Measurements from ENCODE around the gene MED12. TPM values are rescaled to one million over a fixed set of nuclear protein-coding genes. Genes with fewer than 3 reads are reported as not detected.

Gene MED12
- total and polyA plus RNA-seq, 2 experiments from 2014 or later: 7.1 to 40.6 TPM

DNA sequence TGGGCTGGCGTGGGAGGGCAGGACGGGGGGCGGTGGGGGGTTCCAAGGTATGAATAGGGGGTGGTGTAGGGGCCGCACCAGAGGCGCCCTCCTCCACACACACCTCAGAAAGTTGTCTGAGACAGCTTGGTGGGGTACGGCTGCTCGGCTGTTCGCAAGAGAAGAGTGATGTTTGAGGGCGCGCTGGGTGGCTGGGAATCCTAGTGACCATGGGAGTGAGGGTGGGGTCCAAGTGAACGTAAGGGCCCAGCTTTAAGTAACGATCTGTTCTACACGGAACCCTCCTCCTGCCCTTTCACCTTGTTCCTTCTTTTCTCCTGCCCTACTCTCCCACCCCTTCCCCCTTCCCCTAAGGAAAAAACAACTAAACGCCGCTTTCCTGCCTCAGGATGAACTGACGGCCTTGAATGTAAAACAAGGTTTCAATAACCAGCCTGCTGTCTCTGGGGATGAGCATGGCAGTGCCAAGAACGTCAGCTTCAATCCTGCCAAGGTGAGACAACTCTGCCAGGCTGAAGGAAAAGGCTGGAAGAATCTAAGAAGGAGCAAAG lies 664 bp downstream of the MED12 start:
- Mint-ChIP-seq H3K36me3 (ENCODE audit: low read depth) (peaks cover 43% of the 10 kb centered on the region), H3K9me3 (no peaks in the 10 kb centered on the region), H3K27ac (no peak overlapping the region), H3K4me1 (no peaks in the 10 kb centered on the region; the same call in 2 of the 3 replicates), H3K4me3 (peak overlapping the region; percentile 78), H3K27me3 (ENCODE audit: insufficient read depth, low read depth, poor library complexity) (no peaks in the 10 kb centered on the region)
- Histone ChIP-seq H3K27ac (ENCODE audit: low read depth) (no peak overlapping the region), H3K36me3 (ENCODE audit: insufficient read depth) (no peaks in the 10 kb centered on the region), H3K4me1 (ENCODE audit: insufficient read depth) (0 out of 2 replicates have a peak, but pooled peaks cover 5% of the 10 kb centered on the region), H4K20me1 (replicated peaks; ENCODE audit: insufficient read depth) (0 out of 2 replicates have a peak, but pooled peaks cover 4% of the 10 kb centered on the region), H3K9me2 (ENCODE audit: insufficient read depth) (no peaks in the 10 kb centered on the region), H3F3A (replicated peaks; ENCODE audit: low read depth) (peaks cover 5% of the 10 kb centered on the region; the same call in 1 of the 2 replicates), H3K4me3 (peak overlapping the region; percentile 70), H3K79me2 (replicated peaks; ENCODE audit: insufficient read depth) (no peaks in the 10 kb centered on the region), H3K4me2 (peak overlapping the region; percentile 82), H3K27me3 (ENCODE audit: insufficient read depth) (peaks cover 23% of the 10 kb centered on the region), H2AFZ (no peak overlapping the region)
- DNase-seq (ENCODE audit: low spot score): no peak
- no peak for TF ChIP-seq EZH2 (IDR thresholded peaks at IDR 0.05; ENCODE audit: low read depth, unreplicated experiment)
- TF ChIP-seq ZNF462 (CRISPR knock-in tag; IDR thresholded peaks at IDR 0.05): no peak
- no peak for TF ChIP-seq STAT1 (IDR thresholded peaks at IDR 0.05; ENCODE audit: unreplicated experiment)
- TF ChIP-seq NANOG (IDR thresholded peaks at IDR 0.05; ENCODE audit: borderline replicate concordance): no peak
- TF ChIP-seq, protein P1, sequence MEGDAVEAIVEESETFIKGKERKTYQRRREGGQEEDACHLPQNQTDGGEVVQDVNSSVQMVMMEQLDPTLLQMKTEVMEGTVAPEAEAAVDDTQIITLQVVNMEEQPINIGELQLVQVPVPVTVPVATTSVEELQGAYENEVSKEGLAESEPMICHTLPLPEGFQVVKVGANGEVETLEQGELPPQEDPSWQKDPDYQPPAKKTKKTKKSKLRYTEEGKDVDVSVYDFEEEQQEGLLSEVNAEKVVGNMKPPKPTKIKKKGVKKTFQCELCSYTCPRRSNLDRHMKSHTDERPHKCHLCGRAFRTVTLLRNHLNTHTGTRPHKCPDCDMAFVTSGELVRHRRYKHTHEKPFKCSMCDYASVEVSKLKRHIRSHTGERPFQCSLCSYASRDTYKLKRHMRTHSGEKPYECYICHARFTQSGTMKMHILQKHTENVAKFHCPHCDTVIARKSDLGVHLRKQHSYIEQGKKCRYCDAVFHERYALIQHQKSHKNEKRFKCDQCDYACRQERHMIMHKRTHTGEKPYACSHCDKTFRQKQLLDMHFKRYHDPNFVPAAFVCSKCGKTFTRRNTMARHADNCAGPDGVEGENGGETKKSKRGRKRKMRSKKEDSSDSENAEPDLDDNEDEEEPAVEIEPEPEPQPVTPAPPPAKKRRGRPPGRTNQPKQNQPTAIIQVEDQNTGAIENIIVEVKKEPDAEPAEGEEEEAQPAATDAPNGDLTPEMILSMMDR (conservative IDR thresholded peaks at IDR 0.05; ENCODE audit: low read depth in 2 of 2): no peak
- TF ChIP-seq CREB1 (CRISPR knock-in tag; IDR thresholded peaks at IDR 0.05; ENCODE audit: low read depth): no peak
- ATAC-seq: peak; percentile 35

All from GM23338 (cell line).